H1 (cell line): ENCODE results near the gene RNF135. TPM values are rescaled to one million over a fixed set of nuclear protein-coding genes. Genes with fewer than 3 reads are reported as not detected.

Experiments
- CTCF ChIA-PET: fragments of 300-600 bp; sonication (Branson Sonifier 250); formaldehyde crosslinking; loops from one replicate; lab custom pipeline; 2021; ENCODE audit not compliant: partially characterized antibody; lab: Charles Lee
- POLR2A ChIA-PET: fragments of 300-600 bp; sonication (Branson Sonifier 250); formaldehyde crosslinking; loops from one replicate; lab custom pipeline; 2021; ENCODE audit warnings: inconsistent platforms; ENCODE audit not compliant: partially characterized antibody; lab: Charles Lee
- DNase-seq, 2 experiments: peaks; one replicate each; pipeline versions ENCODE4 v3.0.0 to v3.0.0-alpha.2; 2010 to 2022; ENCODE audit warnings: low spot score in 2 of 2, low read depth in 1 of 2, mixed read lengths in 1 of 2
- FAIRE-seq: peaks from 2 replicates; lab custom pipeline; 2011; peaks lifted over from hg19 to GRCh38; lab: Jason Lieb, UNC
- H2AFZ ChIP-seq: 2 replicates; pipeline ENCODE4 v1.8.1; 2012; ENCODE audit warnings: low read length, inconsistent platforms
- H2AK5ac ChIP-seq: 2 replicates; pipeline ENCODE4 v1.6.1; 2013; ENCODE audit warnings: low read depth, low read length
- H2BK120ac ChIP-seq: replicated peaks from 2 replicates; pipeline ENCODE3; 2013; ENCODE audit warnings: low read depth, low read length, inconsistent platforms
- H2BK12ac ChIP-seq: 2 replicates; pipeline ENCODE4 v1.6.1; 2013; ENCODE audit warnings: low read depth, low read length
- H2BK15ac ChIP-seq: 2 replicates; pipeline ENCODE4 v1.6.1; 2013; ENCODE audit warnings: low read length
- H2BK20ac ChIP-seq: 2 replicates; pipeline ENCODE4 v1.6.1; 2013; ENCODE audit warnings: low read length
- H2BK5ac ChIP-seq: 2 replicates; pipeline ENCODE4 v1.6.1; 2013; ENCODE audit warnings: low read depth, low read length
- H3K14ac ChIP-seq: 2 replicates; pipeline ENCODE4 v1.6.1; 2013; ENCODE audit warnings: inconsistent platforms; ENCODE audit not compliant: insufficient read length
- H3K18ac ChIP-seq: 2 replicates; pipeline ENCODE4 v1.6.1; 2013; ENCODE audit warnings: low read length; ENCODE audit errors: extremely low read depth
- H3K23ac ChIP-seq: 2 replicates; pipeline ENCODE4 v1.6.1; 2013; ENCODE audit warnings: inconsistent platforms; ENCODE audit not compliant: insufficient read length
- H3K23me2 ChIP-seq: 2 replicates; pipeline ENCODE4 v1.6.1; 2013; ENCODE audit warnings: low read depth, low read length
- H3K27ac ChIP-seq: 2 replicates; pipeline ENCODE4 v1.6.1; 2011; ENCODE audit warnings: low read depth, low read length, inconsistent platforms
- H3K27me3 ChIP-seq, 4 experiments: replicated peaks in 1 of 4; 1 replicate in 1 of 4; 2 replicates in 3 of 4; pipeline versions ENCODE4 v1.6.1 to v1.8.1; 2011 to 2013; ENCODE audit warnings: low read length in 3 of 4, mild to moderate bottlenecking in 3 of 4, inconsistent platforms in 2 of 4, mixed read lengths in 2 of 4, moderate library complexity in 1 of 4; ENCODE audit not compliant: control insufficient read depth in 3 of 4, insufficient read depth in 3 of 4; ENCODE audit errors: extremely low read depth in 1 of 4
- H3K36me3 ChIP-seq, 4 experiments: 2 replicates each; pipeline versions ENCODE4 v1.6.1 to v1.8.1; 2011 to 2013; ENCODE audit warnings: mild to moderate bottlenecking in 4 of 4, low read length in 3 of 4, moderate library complexity in 2 of 4, control low read depth in 1 of 4, inconsistent platforms in 1 of 4; ENCODE audit not compliant: insufficient read depth in 4 of 4, control insufficient read depth in 2 of 4
- H3K4ac ChIP-seq: replicated peaks from 2 replicates; pipeline ENCODE3; 2013; ENCODE audit warnings: low read length, low read depth, mixed read lengths, inconsistent platforms; ENCODE audit not compliant: insufficient read length
- H3K4me1 ChIP-seq, 4 experiments: replicated peaks in 1 of 4; 1 replicate in 1 of 4; 2 replicates in 3 of 4; pipeline versions ENCODE4 v1.6.1 to v1.8.1; 2011 to 2013; ENCODE audit warnings: low read length in 3 of 4, inconsistent platforms in 2 of 4, mixed read lengths in 1 of 4; ENCODE audit not compliant: insufficient read depth in 4 of 4, control insufficient read depth in 3 of 4
- H3K4me2 ChIP-seq, 2 experiments: 2 replicates each; pipeline versions ENCODE4 v1.6.1 to v1.8.1; 2011 to 2013; ENCODE audit warnings: low read depth in 2 of 2, low read length in 2 of 2, control low read depth in 1 of 2, inconsistent platforms in 1 of 2, mild to moderate bottlenecking in 1 of 2; ENCODE audit not compliant: insufficient read depth in 1 of 2
- H3K4me3 ChIP-seq, 4 experiments: fragments of 200-600, 300-600 bp in 1 of 4; sonication (generic), shearing (Covaris generic), sonication (Bioruptor Twin) in 1 of 4; 2 replicates each; pipeline versions ENCODE4 v1.5.1 to v1.8.1; 2011 to 2016; ENCODE audit warnings: low read length in 4 of 4, low read depth in 3 of 4, control low read depth in 2 of 4, inconsistent platforms in 2 of 4, mild to moderate bottlenecking in 2 of 4, mixed read lengths in 1 of 4, moderate library complexity in 1 of 4; ENCODE audit not compliant: insufficient read depth in 2 of 4; ENCODE audit errors: extremely low read depth in 1 of 4
- H3K56ac ChIP-seq: replicated peaks from 2 replicates; pipeline ENCODE3; 2013; ENCODE audit warnings: low read depth, mild to moderate bottlenecking, mixed read lengths, low read length, inconsistent platforms; ENCODE audit not compliant: insufficient read length
- H3K79me1 ChIP-seq: 2 replicates; pipeline ENCODE4 v1.6.1; 2013; ENCODE audit warnings: low read depth, low read length, control low read depth
- H3K79me2 ChIP-seq, 2 experiments: 2 replicates each; pipeline versions ENCODE4 v1.6.1 to v1.8.1; 2012 to 2013; ENCODE audit warnings: low read length in 2 of 2, mild to moderate bottlenecking in 2 of 2, inconsistent platforms in 1 of 2; ENCODE audit not compliant: insufficient read depth in 2 of 2, control insufficient read depth in 1 of 2
- H3K9ac ChIP-seq, 4 experiments: replicated peaks in 1 of 4; 1 replicate in 1 of 4; 2 replicates in 3 of 4; pipeline versions ENCODE4 v1.6.1 to v1.8.1; 2011 to 2013; ENCODE audit warnings: low read depth in 3 of 4, low read length in 3 of 4, control low read depth in 2 of 4, mild to moderate bottlenecking in 2 of 4, moderate library complexity in 2 of 4, inconsistent platforms in 1 of 4; ENCODE audit errors: extremely low read depth in 1 of 4
- H3K9me3 ChIP-seq, 2 experiments: 2 replicates each; pipeline versions ENCODE4 v1.6.1 to v1.8.1; 2012 to 2013; ENCODE audit warnings: mild to moderate bottlenecking in 2 of 2, moderate library complexity in 2 of 2, control low read depth in 1 of 2, inconsistent platforms in 1 of 2, low read depth in 1 of 2, low read length in 1 of 2, mixed read lengths in 1 of 2; ENCODE audit not compliant: insufficient read depth in 2 of 2
- H4K20me1 ChIP-seq, 2 experiments: replicated peaks in 1 of 2; 2 replicates each; pipeline versions ENCODE3 to v1.8.1; 2011 to 2013; ENCODE audit warnings: inconsistent platforms in 2 of 2, low read length in 2 of 2, mild to moderate bottlenecking in 1 of 2; ENCODE audit not compliant: insufficient read depth in 2 of 2, control insufficient read depth in 1 of 2
- H4K5ac ChIP-seq: 2 replicates; pipeline ENCODE4 v1.6.1; 2013; ENCODE audit warnings: low read length, low read depth, mixed read lengths, inconsistent platforms; ENCODE audit not compliant: insufficient read length
- H4K8ac ChIP-seq: 2 replicates; pipeline ENCODE4 v1.8.0; 2013; ENCODE audit warnings: mild to moderate bottlenecking, moderate library complexity, low read length, inconsistent platforms; ENCODE audit not compliant: insufficient read depth; ENCODE audit errors: extremely low read depth
- H4K91ac ChIP-seq: replicated peaks from 2 replicates; pipeline ENCODE3; 2013; ENCODE audit warnings: low read length, mixed read lengths, inconsistent platforms; ENCODE audit not compliant: insufficient read length
- CHD1 ChIP-seq: IDR thresholded peaks from 2 replicates; pipeline ENCODE4 v1.6.1; 2012; ENCODE audit warnings: low read depth, low read length, improper control_type of control experiment
- CTCF ChIP-seq, 3 experiments: IDR thresholded peaks; 1 replicate in 2 of 3; 2 replicates in 1 of 3; pipeline versions ENCODE4 v1.5.1 to v1.6.1; 2011; ENCODE audit warnings: low read length in 3 of 3, mild to moderate bottlenecking in 3 of 3, inconsistent platforms in 2 of 3, low read depth in 1 of 3, moderate library complexity in 1 of 3; ENCODE audit not compliant: insufficient read depth in 1 of 3; ENCODE audit errors: control extremely low read depth in 1 of 3
- HDAC2 ChIP-seq, 2 experiments: fragments of 300-600 bp in 1 of 2; sonication (generic) in 1 of 2; IDR thresholded peaks; 2 replicates each; pipeline ENCODE4 v1.6.1; 2011 to 2012; ENCODE audit warnings: low read depth in 2 of 2, low read length in 2 of 2, mild to moderate bottlenecking in 2 of 2, moderate library complexity in 2 of 2, borderline replicate concordance in 1 of 2, inconsistent platforms in 1 of 2
- JUN ChIP-seq: IDR thresholded peaks from 2 replicates; pipeline ENCODE4 v1.6.1; 2011; ENCODE audit warnings: low read depth, mild to moderate bottlenecking, improper control_type of control experiment, low read length
- JUND ChIP-seq: IDR thresholded peaks from 2 replicates; pipeline ENCODE4 v1.6.1; 2011; ENCODE audit warnings: mild to moderate bottlenecking, improper control_type of control experiment, low read length
- POU5F1 ChIP-seq: IDR thresholded peaks from 2 replicates; pipeline ENCODE4 v1.6.1; 2011; ENCODE audit warnings: low read depth, mild to moderate bottlenecking, low read length, moderate library complexity
- RBBP5 ChIP-seq: IDR thresholded peaks from 2 replicates; pipeline ENCODE4 v1.7.1; 2012; ENCODE audit warnings: low read depth, mild to moderate bottlenecking, inconsistent platforms, low read length, moderate library complexity, borderline replicate concordance
- polyA plus RNA-seq, 7 experiments: library from polyadenylated mRNA; depleted of rRNA in 3 of 7; stranded (reverse) in 5 of 7; unstranded in 2 of 7; fragments of >200 nt in 5 of 7; fragments of 200-250 nt in 2 of 7; gene quantifications; 1 replicate in 5 of 7; 2 replicates in 1 of 7; 4 replicates in 1 of 7; pipeline versions ENCODE4 v1.2.1 to v1.2.3, GENCODE V29; 2011 to 2013; ENCODE audit warnings: missing spikeins in 2 of 7, mixed read lengths in 2 of 7
- total RNA-seq: library from RNA; stranded (reverse); fragmentation: NEBNext Ultra II Directional; extraction: Animal tissue kit (Norgen Biotek cat#: 25700); gene quantifications from 2 replicates; pipeline ENCODE4 v1.2.1, GENCODE V29; 2021

Gene RNF135
- total and polyA plus RNA-seq, 2 of the 8 experiments (the other 6 are each of a cell fraction or from before 2014, with no cell fraction given): 8.8 to 9.0 TPM

GRCh38 chr17:31048780-31049179 lies 77.9 kb downstream of the RNF135 start:
- Histone ChIP-seq H3K79me2 (no peaks in the 10 kb centered on the region), H2BK120ac (no peak overlapping the region), H3K56ac (no peak overlapping the region), H3K4ac (no peak overlapping the region), H2BK12ac (no peak overlapping the region), H3K4me1 (no peaks in the 10 kb centered on the region), H4K5ac (no peak overlapping the region), H3K27me3 (no peaks in the 10 kb centered on the region), H3K23ac (no peak overlapping the region), H4K91ac (no peak overlapping the region), H3K9ac (no peak overlapping the region), H2BK20ac (no peak overlapping the region), H2BK5ac (no peak overlapping the region), H2AFZ (no peak overlapping the region), H3K4me3 (no peak overlapping the region), H2AK5ac (no peak overlapping the region), H4K8ac (no peak overlapping the region), H3K23me2 (no peaks in the 10 kb centered on the region), H3K27ac (no peak overlapping the region), H3K14ac (no peak overlapping the region), H4K20me1 (no peaks in the 10 kb centered on the region), H3K9me3 (no peaks in the 10 kb centered on the region), H3K4me2 (no peak overlapping the region), H2BK15ac (no peak overlapping the region), H3K36me3 (no peaks in the 10 kb centered on the region), H3K79me1 (no peaks in the 10 kb centered on the region), H3K18ac (no peak overlapping the region)
- no peak for DNase-seq
- no peak for TF ChIP-seq JUND
- no peak for TF ChIP-seq CHD1
- no peak for TF ChIP-seq CTCF (IDR thresholded peaks at IDR 0.05; ENCODE audit: control extremely low read depth in 1 of 3, insufficient read depth in 1 of 3, low read depth in 1 of 3, low read length in 3 of 3)
- no peak for TF ChIP-seq RBBP5
- no peak for TF ChIP-seq POU5F1
- TF ChIP-seq JUN: no peak
- TF ChIP-seq HDAC2 (IDR thresholded peaks at IDR 0.05; ENCODE audit: borderline replicate concordance in 1 of 2, low read depth in 2 of 2, low read length in 2 of 2): no peak
- no peak for FAIRE-seq
- ChIA-PET POLR2A (no interaction called here), CTCF (interaction anchor here (1.2 to 4.9 kb wide), 2 partner anchors 12 to 104 kb away, joined by 3 to 26 read pairs; no protein-coding TSS in a partner anchor)
